ENCODE results near the gene CTR9. TPM values are rescaled to one million over a fixed set of nuclear protein-coding genes. Genes with fewer than 3 reads are reported as not detected.

The CTR9 gene
- total and polyA plus RNA-seq, 9 of the 15 experiments (the other 6 are each of a cell fraction or from before 2014, with no cell fraction given) = 25.4 to 79.3 (median 47.3) TPM

DNA sequence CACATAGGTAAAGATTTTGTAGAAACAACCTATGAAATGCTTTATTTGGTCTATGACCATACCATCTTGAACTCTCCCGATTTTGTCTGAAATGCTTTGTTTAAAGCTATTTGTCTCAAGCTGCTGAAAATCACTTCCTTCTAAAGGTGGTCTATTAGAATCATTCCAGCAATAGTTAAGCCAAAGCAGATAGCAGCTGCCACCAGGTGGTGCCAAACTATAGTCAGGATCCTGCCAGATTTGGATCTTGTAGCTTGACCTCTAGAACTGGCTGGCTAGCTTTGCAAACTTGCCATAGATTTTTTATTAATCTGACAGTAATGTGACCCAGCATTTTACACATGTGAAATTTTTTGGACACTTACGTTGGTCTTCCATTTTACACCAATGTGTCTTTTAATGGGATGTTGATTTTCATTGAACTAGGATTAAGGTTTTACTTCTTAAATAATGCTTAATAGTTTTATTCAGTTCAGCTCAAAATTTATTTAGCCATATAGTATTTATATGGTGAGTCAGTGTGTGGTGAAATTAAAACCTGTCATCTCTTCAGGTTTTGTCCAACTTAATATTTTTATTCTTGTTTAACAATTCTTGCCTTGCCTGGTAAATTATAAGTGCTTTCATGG lies 19.7 kb downstream of the CTR9 start (continued):
- TF ChIP-seq ETV6 (IDR thresholded peaks at IDR 0.05; ENCODE audit: borderline replicate concordance in 1 of 2, low read depth in 2 of 2, low read length in 1 of 2) (no peak), ETV6 (CRISPR knock-in tag; IDR thresholded peaks at IDR 0.05; ENCODE audit: borderline replicate concordance) (no peak), TAF9B (IDR thresholded peaks at IDR 0.05; ENCODE audit: partially characterized antibody) (no peak), ZFP30 (CRISPR knock-in tag; IDR thresholded peaks at IDR 0.05; ENCODE audit: borderline replicate concordance) (no peak), EGR1 (conservative IDR thresholded peaks at IDR 0.05) (no peak), CEBPG (CRISPR knock-in tag; IDR thresholded peaks at IDR 0.05) (no peak), CEBPG (tag; conservative IDR thresholded peaks at IDR 0.05 in 1 of 2, IDR thresholded peaks at IDR 0.05 in 1 of 2) (no peak), DPF2 (IDR thresholded peaks at IDR 0.05) (no peak), NCOA2 (IDR thresholded peaks at IDR 0.05; ENCODE audit: partially characterized antibody in 2 of 2) (no peak), ZNF212 (CRISPR knock-in tag; IDR thresholded peaks at IDR 0.05) (no peak), ZNF41 (CRISPR knock-in tag; conservative IDR thresholded peaks at IDR 0.05) (no peak), POLR2G (IDR thresholded peaks at IDR 0.05; ENCODE audit: low read depth, low read length) (no peak), ATF1 (CRISPR knock-in tag; IDR thresholded peaks at IDR 0.05) (no peak), ATF1 (tag; IDR thresholded peaks at IDR 0.05) (no peak), SMAD3 (CRISPR knock-in tag; conservative IDR thresholded peaks at IDR 0.05) (no peak), NEUROD1 (IDR thresholded peaks at IDR 0.05; ENCODE audit: borderline replicate concordance, low read depth, low read length, partially characterized antibody) (no peak), RBFOX2 (IDR thresholded peaks at IDR 0.05; ENCODE audit: low read depth, low read length) (no peak), ZKSCAN3 (CRISPR knock-in tag; IDR thresholded peaks at IDR 0.05) (no peak), PCBP2 (IDR thresholded peaks at IDR 0.05; ENCODE audit: low read depth, low read length, poor library complexity, severe bottlenecking) (no peak), SMARCA4 (IDR thresholded peaks at IDR 0.05) (no peak), BHLHE40 (IDR thresholded peaks at IDR 0.05; ENCODE audit: low read length) (0 out of 2 replicates have a peak, but pooled peaks have one; percentile 26), WHSC1 (IDR thresholded peaks at IDR 0.05; ENCODE audit: low read length) (no peak)
- TF ChIP-seq, protein P1, sequence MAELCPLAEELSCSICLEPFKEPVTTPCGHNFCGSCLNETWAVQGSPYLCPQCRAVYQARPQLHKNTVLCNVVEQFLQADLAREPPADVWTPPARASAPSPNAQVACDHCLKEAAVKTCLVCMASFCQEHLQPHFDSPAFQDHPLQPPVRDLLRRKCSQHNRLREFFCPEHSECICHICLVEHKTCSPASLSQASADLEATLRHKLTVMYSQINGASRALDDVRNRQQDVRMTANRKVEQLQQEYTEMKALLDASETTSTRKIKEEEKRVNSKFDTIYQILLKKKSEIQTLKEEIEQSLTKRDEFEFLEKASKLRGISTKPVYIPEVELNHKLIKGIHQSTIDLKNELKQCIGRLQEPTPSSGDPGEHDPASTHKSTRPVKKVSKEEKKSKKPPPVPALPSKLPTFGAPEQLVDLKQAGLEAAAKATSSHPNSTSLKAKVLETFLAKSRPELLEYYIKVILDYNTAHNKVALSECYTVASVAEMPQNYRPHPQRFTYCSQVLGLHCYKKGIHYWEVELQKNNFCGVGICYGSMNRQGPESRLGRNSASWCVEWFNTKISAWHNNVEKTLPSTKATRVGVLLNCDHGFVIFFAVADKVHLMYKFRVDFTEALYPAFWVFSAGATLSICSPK (IDR thresholded peaks at IDR 0.05; ENCODE audit: borderline replicate concordance) = no peak
- TF ChIP-seq, protein P2, sequence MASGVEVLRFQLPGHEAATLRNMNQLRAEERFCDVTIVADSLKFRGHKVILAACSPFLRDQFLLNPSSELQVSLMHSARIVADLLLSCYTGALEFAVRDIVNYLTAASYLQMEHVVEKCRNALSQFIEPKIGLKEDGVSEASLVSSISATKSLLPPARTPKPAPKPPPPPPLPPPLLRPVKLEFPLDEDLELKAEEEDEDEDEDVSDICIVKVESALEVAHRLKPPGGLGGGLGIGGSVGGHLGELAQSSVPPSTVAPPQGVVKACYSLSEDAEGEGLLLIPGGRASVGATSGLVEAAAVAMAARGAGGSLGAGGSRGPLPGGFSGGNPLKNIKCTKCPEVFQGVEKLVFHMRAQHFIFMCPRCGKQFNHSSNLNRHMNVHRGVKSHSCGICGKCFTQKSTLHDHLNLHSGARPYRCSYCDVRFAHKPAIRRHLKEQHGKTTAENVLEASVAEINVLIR (CRISPR knock-in tag; IDR thresholded peaks at IDR 0.05) = no peak
- TF ChIP-seq, protein P3, sequence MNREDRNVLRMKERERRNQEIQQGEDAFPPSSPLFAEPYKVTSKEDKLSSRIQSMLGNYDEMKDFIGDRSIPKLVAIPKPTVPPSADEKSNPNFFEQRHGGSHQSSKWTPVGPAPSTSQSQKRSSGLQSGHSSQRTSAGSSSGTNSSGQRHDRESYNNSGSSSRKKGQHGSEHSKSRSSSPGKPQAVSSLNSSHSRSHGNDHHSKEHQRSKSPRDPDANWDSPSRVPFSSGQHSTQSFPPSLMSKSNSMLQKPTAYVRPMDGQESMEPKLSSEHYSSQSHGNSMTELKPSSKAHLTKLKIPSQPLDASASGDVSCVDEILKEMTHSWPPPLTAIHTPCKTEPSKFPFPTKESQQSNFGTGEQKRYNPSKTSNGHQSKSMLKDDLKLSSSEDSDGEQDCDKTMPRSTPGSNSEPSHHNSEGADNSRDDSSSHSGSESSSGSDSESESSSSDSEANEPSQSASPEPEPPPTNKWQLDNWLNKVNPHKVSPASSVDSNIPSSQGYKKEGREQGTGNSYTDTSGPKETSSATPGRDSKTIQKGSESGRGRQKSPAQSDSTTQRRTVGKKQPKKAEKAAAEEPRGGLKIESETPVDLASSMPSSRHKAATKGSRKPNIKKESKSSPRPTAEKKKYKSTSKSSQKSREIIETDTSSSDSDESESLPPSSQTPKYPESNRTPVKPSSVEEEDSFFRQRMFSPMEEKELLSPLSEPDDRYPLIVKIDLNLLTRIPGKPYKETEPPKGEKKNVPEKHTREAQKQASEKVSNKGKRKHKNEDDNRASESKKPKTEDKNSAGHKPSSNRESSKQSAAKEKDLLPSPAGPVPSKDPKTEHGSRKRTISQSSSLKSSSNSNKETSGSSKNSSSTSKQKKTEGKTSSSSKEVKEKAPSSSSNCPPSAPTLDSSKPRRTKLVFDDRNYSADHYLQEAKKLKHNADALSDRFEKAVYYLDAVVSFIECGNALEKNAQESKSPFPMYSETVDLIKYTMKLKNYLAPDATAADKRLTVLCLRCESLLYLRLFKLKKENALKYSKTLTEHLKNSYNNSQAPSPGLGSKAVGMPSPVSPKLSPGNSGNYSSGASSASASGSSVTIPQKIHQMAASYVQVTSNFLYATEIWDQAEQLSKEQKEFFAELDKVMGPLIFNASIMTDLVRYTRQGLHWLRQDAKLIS (CRISPR knock-in tag; IDR thresholded peaks at IDR 0.05) = no peak
